HCT116 (cell line): ENCODE data around the gene PLAC8L1. TPM values are rescaled to one million over a fixed set of nuclear protein-coding genes. Genes with fewer than 3 reads are reported as not detected.

Experiments
- ATAC-seq: fragments of 200-7000 bp; cut with Tn5 transposase; 2 replicates; pipeline ENCODE4 v1.9.1; 2020; ENCODE audit warnings: mild to moderate bottlenecking, moderate library complexity
- BruUV-seq: library from RNA; stranded (reverse); fragments of 400-500 nt; replicated peaks from 2 replicates; lab custom pipeline; 2021; lab: Mats Ljungman, UMichigan
- CTCF ChIA-PET: fragments of 300-600 bp; sonication (Branson Sonifier 250); formaldehyde crosslinking; loops from one replicate; lab custom pipeline; 2021; ENCODE audit warnings: antibody characterized with exemption; lab: Charles Lee
- POLR2A ChIA-PET: fragments of 300-600, 350-600 bp; sonication (Branson Sonifier 250); formaldehyde crosslinking; loops from one replicate; lab custom pipeline; 2021; ENCODE audit warnings: antibody characterized with exemption; lab: Charles Lee
- RAD21 ChIA-PET, 2 experiments: fragments of 300-600 bp; sonication (Branson Sonifier 250); formaldehyde crosslinking; loops; one replicate each; lab custom pipeline; 2023; ENCODE audit warnings: low total read pairs in 2 of 2; ENCODE audit not compliant: uncharacterized antibody in 2 of 2, unreplicated experiment in 2 of 2, low non-redundant PET in 1 of 2; lab: Charles Lee
- DNase-seq: peaks from one replicate; pipeline ENCODE4 v3.0.0-alpha.2; 2010; ENCODE audit warnings: low read depth, low spot score
- H2AFZ ChIP-seq: fragments of 200-600 bp; shearing (Covaris generic), sonication (generic); 2 replicates; pipeline ENCODE4 v1.6.1; 2017; ENCODE audit warnings: low read depth, mixed run types, mixed read lengths, antibody characterized with exemption, low read length; ENCODE audit not compliant: poor library complexity, severe bottlenecking
- H3K27ac ChIP-seq: 2 replicates; pipeline ENCODE4 v1.5.1; 2012; ENCODE audit warnings: low read depth, low read length
- H3K27me3 ChIP-seq: fragments of 200-600 bp; sonication (generic); 2 replicates; pipeline ENCODE4 v1.6.1; 2016; ENCODE audit warnings: mixed run types, low read length, mixed read lengths; ENCODE audit not compliant: insufficient read depth
- H3K36me3 ChIP-seq, 2 experiments: fragments of 200-500 bp in 1 of 2; fragments of 200-600 bp in 1 of 2; sonication (Bioruptor generic) in 1 of 2; sonication (generic) in 1 of 2; 2 replicates each; pipeline versions ENCODE4 v1.5.1 to v1.6.1; 2014 to 2016; ENCODE audit warnings: low read length in 2 of 2, inconsistent platforms in 1 of 2, mixed read lengths in 1 of 2, mixed run types in 1 of 2; ENCODE audit not compliant: insufficient read depth in 2 of 2, control insufficient read depth in 1 of 2
- H3K4me1 ChIP-seq, 2 experiments: fragments of 200-600 bp in 1 of 2; sonication (generic) in 1 of 2; 2 replicates each; pipeline versions ENCODE4 v1.5.1 to v1.6.1; 2012 to 2017; ENCODE audit warnings: low read length in 2 of 2, inconsistent platforms in 1 of 2, mild to moderate bottlenecking in 1 of 2, mixed read lengths in 1 of 2, mixed run types in 1 of 2, moderate library complexity in 1 of 2; ENCODE audit not compliant: insufficient read depth in 2 of 2, control insufficient read depth in 1 of 2
- H3K4me2 ChIP-seq: fragments of 200-600 bp; sonication (generic); 2 replicates; pipeline ENCODE4 v1.6.1; 2017; ENCODE audit warnings: mixed run types, low read length, mixed read lengths
- H3K4me3 ChIP-seq, 2 experiments: fragments of 200-600 bp in 1 of 2; sonication (generic) in 1 of 2; replicated peaks in 1 of 2; 2 replicates each; pipeline ENCODE4 v1.5.1; 2011 to 2016; ENCODE audit warnings: low read length in 2 of 2, control low read depth in 1 of 2, low read depth in 1 of 2, mild to moderate bottlenecking in 1 of 2, mixed read lengths in 1 of 2, mixed run types in 1 of 2
- H3K79me2 ChIP-seq: fragments of 200-600 bp; sonication (generic); 2 replicates; pipeline ENCODE4 v1.6.1; 2017; ENCODE audit warnings: mild to moderate bottlenecking, mixed run types, low read length, moderate library complexity, mixed read lengths; ENCODE audit not compliant: insufficient read depth
- H3K9ac ChIP-seq: fragments of 200-600 bp; sonication (generic); 2 replicates; pipeline ENCODE4 v1.6.1; 2016; ENCODE audit warnings: low read length, mixed read lengths
- H3K9me2 ChIP-seq: fragments of 200-600 bp; sonication (generic), shearing (Covaris generic); 2 replicates; pipeline ENCODE4 v1.6.1; 2017; ENCODE audit warnings: mixed run types, mild to moderate bottlenecking, moderate library complexity; ENCODE audit not compliant: insufficient read depth
- H3K9me3 ChIP-seq, 2 experiments: fragments of 200-500 bp in 1 of 2; fragments of 200-600 bp in 1 of 2; sonication (Bioruptor generic) in 1 of 2; sonication (generic) in 1 of 2; 2 replicates each; pipeline ENCODE4 v1.6.1; 2014 to 2017; ENCODE audit warnings: low read length in 2 of 2, mixed read lengths in 2 of 2, inconsistent platforms in 1 of 2, low read depth in 1 of 2, mild to moderate bottlenecking in 1 of 2, mixed run types in 1 of 2, moderate library complexity in 1 of 2; ENCODE audit not compliant: control insufficient read depth in 1 of 2, insufficient read depth in 1 of 2
- H4K20me1 ChIP-seq: fragments of 200-600 bp; sonication (generic), shearing (Covaris generic); 2 replicates; pipeline ENCODE4 v1.6.1; 2017; ENCODE audit warnings: mixed run types, mild to moderate bottlenecking, moderate library complexity; ENCODE audit not compliant: insufficient read depth
- ELF1 ChIP-seq: IDR thresholded peaks from 2 replicates; pipeline ENCODE4 v1.6.1; 2012; ENCODE audit warnings: low read depth, borderline replicate concordance
- EZH2 ChIP-seq: fragments of 200-600 bp; sonication (generic); IDR thresholded peaks from 2 replicates; pipeline ENCODE4 v1.6.1; 2017; ENCODE audit warnings: antibody characterized with exemption, mixed run types
- JUND ChIP-seq: IDR thresholded peaks from 2 replicates; pipeline ENCODE4 v1.6.1; 2012
- POLR2A ChIP-seq: IDR thresholded peaks from 2 replicates; pipeline ENCODE4 v1.7.0; 2011; ENCODE audit warnings: borderline replicate concordance; ENCODE audit not compliant: insufficient read depth, insufficient read length; ENCODE audit errors: extremely low read depth
- POLR2AphosphoS5 ChIP-seq: IDR thresholded peaks from 2 replicates; pipeline ENCODE4 v1.6.1; 2011; ENCODE audit warnings: mild to moderate bottlenecking, low read depth, low read length, moderate library complexity
- SP1 ChIP-seq: IDR thresholded peaks from 2 replicates; pipeline ENCODE4 v1.6.1; 2012; ENCODE audit warnings: low read depth
- SRF ChIP-seq: IDR thresholded peaks from 2 replicates; pipeline ENCODE4 v1.6.1; 2012; ENCODE audit warnings: low read depth
- TCF7L2 ChIP-seq: IDR thresholded peaks from 2 replicates; pipeline ENCODE4 v1.7.0; 2011; ENCODE audit warnings: borderline replicate concordance, inconsistent platforms; ENCODE audit not compliant: insufficient read depth, insufficient read length; ENCODE audit errors: extremely low read depth
- ZFX ChIP-seq: fragments of 450-650 bp; IDR thresholded peaks from 2 replicates; pipeline ENCODE4 v1.6.1; 2017
- ZNF274 ChIP-seq: fragments of 200-500 bp; sonication (Bioruptor generic); IDR thresholded peaks from 2 replicates; pipeline ENCODE4 v1.6.1; 2014; ENCODE audit warnings: mild to moderate bottlenecking, low read depth, low read length, inconsistent platforms
- intact Hi-C: fragments of 100-400 bp; cut with micrococcal nuclease; formaldehyde crosslinking; loops from 2 replicates; pipeline ENCODE4 v1.10.0; 2022
- total RNA-seq: library from RNA; stranded (reverse); gene quantifications from one replicate; pipeline ENCODE4 v1.2.1, GENCODE V29; 2021; ENCODE audit not compliant: unreplicated experiment
- TF ChIP-seq, protein P1 (sequence below): IDR thresholded peaks from 2 replicates; pipeline ENCODE4 v1.6.1; 2012
- TF ChIP-seq, protein P2 (sequence below): IDR thresholded peaks from 2 replicates; pipeline ENCODE4 v1.6.1; 2012; ENCODE audit warnings: low read depth

Gene PLAC8L1
- total RNA-seq, 1 experiment from 2014 or later = 2.6 TPM

DNA sequence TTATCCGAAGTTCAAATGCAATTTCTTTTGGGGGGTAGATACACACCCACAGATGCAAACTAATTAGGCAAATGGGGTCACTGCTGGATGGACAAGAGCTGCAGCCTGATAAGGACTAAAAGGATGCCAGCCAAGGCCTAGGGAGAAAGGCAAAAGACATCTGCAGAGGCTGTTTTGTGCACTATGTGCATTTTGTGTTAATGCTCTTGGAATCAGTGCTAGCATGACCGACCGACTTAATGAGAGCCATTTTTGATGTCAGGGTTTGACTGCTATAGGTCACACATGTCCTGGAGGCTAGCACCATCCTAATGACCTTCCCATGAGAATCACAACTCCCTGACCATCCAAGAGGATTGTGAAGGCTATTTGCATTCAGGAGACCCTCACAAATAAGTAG lies 34.6 kb downstream of the PLAC8L1 start:
- ChIA-PET RAD21 (no interaction called here), CTCF (no interaction called here), POLR2A (no interaction called here)
- intact Hi-C loops = no loop called here
- Histone ChIP-seq H3K27me3 (no peaks in the 10 kb centered on the region), H3K27ac (no peak overlapping the region), H3K4me2 (no peak overlapping the region), H3K9me3 (no peaks in the 10 kb centered on the region), H3K4me3 (no peak overlapping the region), H3K9me2 (no peaks in the 10 kb centered on the region), H4K20me1 (no peaks in the 10 kb centered on the region), H3K9ac (no peak overlapping the region), H3K36me3 (no peaks in the 10 kb centered on the region), H3K4me1 (no peaks in the 10 kb centered on the region), H2AFZ (no peak overlapping the region), H3K79me2 (no peaks in the 10 kb centered on the region)
- BruUV-seq = no TSS peak
- no peak for ATAC-seq
- TF ChIP-seq SP1 (no peak), ELF1 (no peak), JUND (no peak), POLR2A (no peak), POLR2AphosphoS5 (no peak), ZFX (no peak), SRF (no peak), EZH2 (no peak), TCF7L2 (no peak), ZNF274 (no peak)
- TF ChIP-seq, protein P1, sequence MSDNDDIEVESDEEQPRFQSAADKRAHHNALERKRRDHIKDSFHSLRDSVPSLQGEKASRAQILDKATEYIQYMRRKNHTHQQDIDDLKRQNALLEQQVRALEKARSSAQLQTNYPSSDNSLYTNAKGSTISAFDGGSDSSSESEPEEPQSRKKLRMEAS = no peak
- TF ChIP-seq, protein P2, sequence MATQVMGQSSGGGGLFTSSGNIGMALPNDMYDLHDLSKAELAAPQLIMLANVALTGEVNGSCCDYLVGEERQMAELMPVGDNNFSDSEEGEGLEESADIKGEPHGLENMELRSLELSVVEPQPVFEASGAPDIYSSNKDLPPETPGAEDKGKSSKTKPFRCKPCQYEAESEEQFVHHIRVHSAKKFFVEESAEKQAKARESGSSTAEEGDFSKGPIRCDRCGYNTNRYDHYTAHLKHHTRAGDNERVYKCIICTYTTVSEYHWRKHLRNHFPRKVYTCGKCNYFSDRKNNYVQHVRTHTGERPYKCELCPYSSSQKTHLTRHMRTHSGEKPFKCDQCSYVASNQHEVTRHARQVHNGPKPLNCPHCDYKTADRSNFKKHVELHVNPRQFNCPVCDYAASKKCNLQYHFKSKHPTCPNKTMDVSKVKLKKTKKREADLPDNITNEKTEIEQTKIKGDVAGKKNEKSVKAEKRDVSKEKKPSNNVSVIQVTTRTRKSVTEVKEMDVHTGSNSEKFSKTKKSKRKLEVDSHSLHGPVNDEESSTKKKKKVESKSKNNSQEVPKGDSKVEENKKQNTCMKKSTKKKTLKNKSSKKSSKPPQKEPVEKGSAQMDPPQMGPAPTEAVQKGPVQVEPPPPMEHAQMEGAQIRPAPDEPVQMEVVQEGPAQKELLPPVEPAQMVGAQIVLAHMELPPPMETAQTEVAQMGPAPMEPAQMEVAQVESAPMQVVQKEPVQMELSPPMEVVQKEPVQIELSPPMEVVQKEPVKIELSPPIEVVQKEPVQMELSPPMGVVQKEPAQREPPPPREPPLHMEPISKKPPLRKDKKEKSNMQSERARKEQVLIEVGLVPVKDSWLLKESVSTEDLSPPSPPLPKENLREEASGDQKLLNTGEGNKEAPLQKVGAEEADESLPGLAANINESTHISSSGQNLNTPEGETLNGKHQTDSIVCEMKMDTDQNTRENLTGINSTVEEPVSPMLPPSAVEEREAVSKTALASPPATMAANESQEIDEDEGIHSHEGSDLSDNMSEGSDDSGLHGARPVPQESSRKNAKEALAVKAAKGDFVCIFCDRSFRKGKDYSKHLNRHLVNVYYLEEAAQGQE = no peak
- DNase-seq = no peak
